ENCODE results near the gene MSANTD2. TPM values are rescaled to one million over a fixed set of nuclear protein-coding genes. Genes with fewer than 3 reads are reported as not detected.

Gene MSANTD2
- total RNA-seq, 2 experiments from 2014 or later, result 9.1 to 10.2 TPM

DNA sequence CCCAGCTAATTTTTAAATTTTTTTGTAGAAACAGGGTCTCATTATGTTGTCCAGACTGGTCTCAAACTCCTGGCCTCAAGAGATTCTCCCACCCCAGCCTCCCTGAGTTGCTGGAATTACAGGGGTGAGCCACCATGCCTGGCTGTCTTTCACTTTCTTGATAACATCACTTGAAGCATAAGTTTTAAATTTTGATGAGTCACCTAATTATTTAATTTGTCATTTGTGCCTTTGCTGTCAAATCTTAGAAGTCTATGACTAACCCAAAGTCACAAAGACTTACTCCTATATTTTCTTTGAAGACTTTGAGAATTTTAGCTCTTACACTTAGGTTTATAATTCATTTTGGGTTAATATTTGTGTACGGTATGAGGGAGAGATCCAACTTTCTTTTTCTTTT lies 14.5 kb upstream of the MSANTD2 start:
- no peaks in the 10 kb centered on the region for H3K9me3 Mint-ChIP-seq (ENCODE audit: insufficient read depth)
- H3K27ac Mint-ChIP-seq, result no peak overlapping the region
- ATAC-seq (no peak), DNase-seq (no peak)
- H3K4me1 Mint-ChIP-seq (ENCODE audit: low read depth), result no peaks in the 10 kb centered on the region
- H3K4me3 Mint-ChIP-seq, result no peak overlapping the region
- CTCF ChIA-PET, result interaction anchor here (1.9 kb wide), 1 partner anchor 21 kb away, joined by 8 read pairs; no protein-coding TSS in a partner anchor
- POLR2A ChIA-PET, result interaction anchor here (1.4 kb wide), 1 partner anchor 15 kb away, joined by 4 read pairs; the partner anchor contains the start of gene MSANTD2
- H3K36me3 Mint-ChIP-seq (ENCODE audit: low read depth), result no peaks in the 10 kb centered on the region
- H3K27me3 Mint-ChIP-seq (ENCODE audit: low read depth), result peaks cover 36% of the 10 kb centered on the region

GRCh38 chr11:124812876-124813275 lies 12.7 kb upstream of the MSANTD2 start:
- DNase-seq, result no peak
- Mint-ChIP-seq H3K9me3 (ENCODE audit: insufficient read depth) (no peaks in the 10 kb centered on the region), H3K36me3 (ENCODE audit: low read depth) (no peaks in the 10 kb centered on the region), H3K4me3 (no peak overlapping the region), H3K27ac (no peak overlapping the region), H3K4me1 (ENCODE audit: low read depth) (no peaks in the 10 kb centered on the region), H3K27me3 (ENCODE audit: low read depth) (peaks cover 27% of the 10 kb centered on the region)
- ChIA-PET POLR2A (no interaction called here), CTCF (interaction anchor here (1.6 to 1.9 kb wide), 2 partner anchors 19 to 143 kb away, joined by 6 to 8 read pairs; no protein-coding TSS in a partner anchor)
- no peak for ATAC-seq

DNA sequence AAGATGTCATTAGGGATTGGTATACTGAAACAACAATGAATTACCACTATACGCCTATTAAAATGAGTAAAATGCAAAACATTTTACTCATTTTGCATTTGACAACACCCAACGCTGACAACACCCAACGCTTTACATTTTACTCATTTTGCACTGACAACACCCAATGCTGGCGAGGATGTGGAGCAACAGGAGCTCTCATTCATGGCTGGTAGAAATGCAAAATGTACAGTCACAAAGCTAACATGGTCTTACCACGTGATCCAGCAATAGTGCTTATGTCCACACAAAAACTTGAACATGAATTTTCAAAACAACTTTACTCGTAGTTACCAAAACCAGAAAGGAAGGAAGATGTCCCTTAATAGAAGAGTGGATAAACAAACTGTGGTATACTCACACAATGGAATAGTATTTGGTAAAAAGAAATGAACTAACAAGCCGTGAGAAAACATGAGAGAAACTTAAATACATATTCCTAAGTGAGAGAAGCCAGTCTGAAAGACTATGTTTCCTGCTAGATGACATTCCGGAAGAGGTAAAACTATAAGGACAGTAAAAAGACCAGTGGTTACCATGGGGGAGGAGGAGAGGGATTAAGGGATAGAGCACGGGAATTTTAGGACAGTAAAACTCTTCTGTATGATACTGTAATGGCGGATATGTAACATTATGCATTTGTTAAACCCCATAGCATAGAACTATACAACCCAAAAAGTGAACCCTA lies 11.4 kb upstream of the MSANTD2 start:
- Mint-ChIP-seq H3K36me3 (ENCODE audit: low read depth) (no peaks in the 10 kb centered on the region), H3K9me3 (ENCODE audit: insufficient read depth) (no peaks in the 10 kb centered on the region), H3K4me1 (ENCODE audit: low read depth) (no peaks in the 10 kb centered on the region), H3K27me3 (ENCODE audit: low read depth) (peaks cover 28% of the 10 kb centered on the region), H3K27ac (no peak overlapping the region), H3K4me3 (no peak overlapping the region)
- no peak for ATAC-seq
- CTCF ChIA-PET, result no interaction called here
- no peak for DNase-seq
- POLR2A ChIA-PET, result no interaction called here

DNA sequence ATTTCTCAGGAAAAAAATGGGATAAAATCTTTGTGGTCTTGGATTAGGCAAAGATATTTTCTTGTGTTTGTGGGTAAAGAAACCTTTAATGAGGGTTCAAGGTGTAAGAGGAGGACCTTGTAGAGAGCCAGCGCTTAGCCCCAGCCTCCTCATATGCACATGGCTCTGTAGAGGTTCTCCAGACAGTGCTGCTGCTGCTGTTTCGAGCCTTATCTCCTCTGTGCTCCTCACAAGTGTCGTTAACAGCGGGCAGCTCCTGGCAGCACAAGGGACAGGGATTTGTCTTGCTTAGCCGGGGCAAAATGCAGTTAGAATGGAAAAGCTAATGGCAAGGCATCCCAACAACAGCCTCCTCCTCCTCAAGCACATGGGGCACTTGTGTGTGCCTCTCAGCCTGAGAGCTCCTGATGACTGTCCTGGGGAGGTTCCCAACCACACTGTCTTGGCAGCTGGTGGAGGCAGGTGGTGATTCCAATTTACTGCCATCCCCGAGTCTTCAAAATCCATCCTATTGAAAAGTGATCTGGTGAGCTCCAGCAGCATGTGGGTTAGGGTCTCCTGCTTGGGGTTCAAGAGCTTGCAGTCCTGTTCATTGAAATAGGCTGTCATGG lies 7.6 kb upstream of the MSANTD2 start:
- Mint-ChIP-seq H3K36me3 (ENCODE audit: low read depth) (no peaks in the 10 kb centered on the region), H3K27me3 (ENCODE audit: low read depth) (peaks cover 22% of the 10 kb centered on the region), H3K4me3 (no peak overlapping the region), H3K9me3 (ENCODE audit: insufficient read depth) (no peaks in the 10 kb centered on the region), H3K4me1 (ENCODE audit: low read depth) (no peaks in the 10 kb centered on the region), H3K27ac (no peak overlapping the region)
- CTCF ChIA-PET, result interaction anchor here (1.0 kb wide), 1 partner anchor 14 kb away, joined by 4 read pairs; no protein-coding TSS in a partner anchor
- no peak for DNase-seq
- POLR2A ChIA-PET, result no interaction called here
- no peak for ATAC-seq

- ChIA-PET POLR2A (no interaction called here), CTCF (interaction anchor here (1.0 kb wide), 1 partner anchor 14 kb away, joined by 4 read pairs; no protein-coding TSS in a partner anchor)
- no peaks in the 10 kb centered on the region for H3K4me1 Mint-ChIP-seq (ENCODE audit: low read depth)
- no peak for ATAC-seq
- H3K27me3 Mint-ChIP-seq (ENCODE audit: low read depth), result peaks cover 17% of the 10 kb centered on the region
- no peaks in the 10 kb centered on the region for H3K9me3 Mint-ChIP-seq (ENCODE audit: insufficient read depth)
- H3K27ac Mint-ChIP-seq, result no peak overlapping the region
- no peak overlapping the region for H3K4me3 Mint-ChIP-seq
- no peaks in the 10 kb centered on the region for H3K36me3 Mint-ChIP-seq (ENCODE audit: low read depth)
- no peak for DNase-seq
Measured at GRCh38 chr11:124807201-124807600, 7.0 kb upstream of the MSANTD2 start.

DNA sequence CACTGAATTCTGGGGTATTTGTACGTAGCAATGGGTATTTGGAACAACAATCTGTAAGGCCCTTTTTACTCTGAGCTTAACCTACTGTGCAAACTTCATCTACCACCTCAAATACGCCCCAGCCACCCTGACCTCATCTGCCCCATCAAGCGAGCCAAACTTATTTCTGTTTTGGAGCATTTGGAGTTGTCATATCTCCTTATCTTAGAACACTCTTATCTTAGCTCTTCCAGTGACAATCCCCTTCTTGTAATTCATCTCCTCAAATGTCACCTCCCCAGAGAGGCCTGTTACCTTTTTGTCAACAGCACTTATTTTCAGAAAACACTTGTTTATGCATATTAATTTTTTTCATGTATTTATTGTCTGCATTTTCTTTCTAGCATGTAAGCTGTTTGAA lies 4.7 kb upstream of the MSANTD2 start:
- Mint-ChIP-seq H3K4me1 (ENCODE audit: low read depth) (peaks cover 10% of the 10 kb centered on the region), H3K27me3 (ENCODE audit: low read depth) (peaks cover 17% of the 10 kb centered on the region), H3K27ac (no peak overlapping the region), H3K9me3 (ENCODE audit: insufficient read depth) (no peaks in the 10 kb centered on the region), H3K36me3 (ENCODE audit: low read depth) (no peaks in the 10 kb centered on the region), H3K4me3 (no peak overlapping the region)
- ChIA-PET POLR2A (no interaction called here), CTCF (interaction anchor here (0.9 to 3.2 kb wide), 5 partner anchors 11 to 72 kb away, joined by 3 to 11 read pairs (median 3); no protein-coding TSS in a partner anchor)
- DNase-seq, result no peak
- ATAC-seq, result no peak

DNA sequence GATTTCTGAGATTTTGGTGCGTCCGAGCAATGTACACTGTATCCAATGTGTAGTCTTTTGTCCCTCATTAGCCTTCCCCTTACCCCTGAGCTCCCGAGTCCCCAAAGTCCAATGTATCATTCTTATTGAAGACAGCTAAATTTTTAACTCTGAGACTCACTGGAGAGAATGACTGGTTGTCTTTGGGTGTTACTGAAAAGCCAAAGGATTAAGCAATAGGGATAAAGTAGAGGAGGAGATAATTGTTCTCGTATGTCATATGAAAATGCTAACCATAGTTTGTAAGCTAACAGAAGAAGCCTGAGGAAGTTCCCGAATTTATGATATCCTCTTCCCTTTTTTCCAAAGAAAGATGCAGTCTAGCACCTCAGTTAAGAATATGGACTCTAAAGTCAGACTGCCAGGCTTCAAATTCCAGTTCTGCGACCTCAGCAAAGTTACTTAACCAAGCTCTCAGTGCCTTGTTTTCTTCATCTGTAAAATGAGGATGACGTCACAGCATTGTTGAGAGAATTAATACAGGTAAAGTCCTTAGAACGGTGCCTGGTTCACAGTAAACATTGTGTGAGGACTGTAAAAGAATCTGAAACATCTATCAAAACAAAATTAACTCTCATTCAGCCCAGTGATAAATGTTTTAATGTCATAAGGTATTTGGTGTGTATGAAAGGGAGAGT lies 1.6 kb upstream of the MSANTD2 start:
- peaks cover 12% of the 10 kb centered on the region for H3K27me3 Mint-ChIP-seq (ENCODE audit: low read depth)
- peaks cover 26% of the 10 kb centered on the region for H3K4me1 Mint-ChIP-seq (ENCODE audit: low read depth)
- CTCF ChIA-PET, result interaction anchor here (0.8 to 5.6 kb wide), 10 partner anchors 9 to 131 kb away, joined by 3 to 47 read pairs (median 4); partner anchors contain the start of genes ESAM, SIAE and SPA17
- ATAC-seq, result no peak
- H3K9me3 Mint-ChIP-seq (ENCODE audit: insufficient read depth), result no peaks in the 10 kb centered on the region
- peak overlapping the region; percentile 28 for H3K4me3 Mint-ChIP-seq
- peaks cover 6% of the 10 kb centered on the region for H3K36me3 Mint-ChIP-seq (ENCODE audit: low read depth)
- DNase-seq, result no peak
- no peak overlapping the region for H3K27ac Mint-ChIP-seq
- POLR2A ChIA-PET, result no interaction called here

GRCh38 chr11:124801014-124801413 lies 808 bp upstream of the MSANTD2 start:
- POLR2A ChIA-PET, result interaction anchor here (1.2 to 3.6 kb wide), 3 partner anchors 21 to 178 kb away, joined by 3 to 19 read pairs (median 3); partner anchors contain the start of gene TBRG1

DNA sequence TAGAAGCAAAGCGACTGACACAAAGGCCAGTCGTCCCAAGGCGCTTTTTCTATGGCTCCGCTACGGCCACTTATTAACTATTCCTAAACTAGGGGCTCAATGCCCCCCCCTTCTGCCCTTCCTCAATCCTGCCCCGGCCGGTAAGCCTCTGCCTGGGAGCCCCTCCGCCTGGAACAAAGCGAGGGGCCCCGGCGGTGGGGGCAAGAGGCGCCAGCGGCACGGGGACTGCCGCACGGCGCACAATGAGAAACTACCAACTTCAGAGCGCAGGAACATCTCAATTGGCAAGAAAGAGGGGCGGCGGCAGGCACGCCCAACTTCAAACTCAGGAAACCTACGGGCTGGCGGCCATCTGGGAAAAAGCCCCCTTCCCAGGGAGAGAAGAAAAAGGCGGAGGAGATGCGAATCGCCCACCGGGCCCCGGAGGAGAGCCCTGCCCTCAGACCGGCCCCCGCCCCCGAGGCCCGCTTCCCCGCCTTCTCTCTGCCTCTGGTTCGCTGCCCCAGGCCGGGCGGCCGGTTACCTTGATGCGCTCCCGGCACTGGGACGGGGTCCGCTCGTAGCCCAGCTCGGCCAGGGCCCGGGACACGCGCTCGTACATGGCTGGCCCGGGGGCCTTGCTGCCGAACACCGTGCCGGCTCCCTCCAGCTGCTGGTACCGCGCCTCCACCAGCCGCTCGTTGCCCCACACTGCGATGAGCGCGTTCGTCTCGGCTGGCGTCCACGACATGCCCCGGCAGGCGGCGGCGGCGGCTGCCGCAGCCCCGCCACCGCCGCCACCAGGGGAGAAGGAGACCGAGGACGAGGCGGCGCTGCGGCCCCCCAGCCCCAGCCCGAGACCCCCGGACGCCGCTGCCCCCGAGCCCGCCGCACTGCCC lies 619 bp downstream of the MSANTD2 start:
- ChIA-PET POLR2A (interaction anchor here (0.9 to 3.6 kb wide), 11 partner anchors 9 to 176 kb away, joined by 3 to 19 read pairs (median 3); partner anchors contain the start of genes SIAE, SPA17 and TBRG1), CTCF (interaction anchor here (0.6 to 5.6 kb wide), 22 partner anchors 9 to 311 kb away, joined by 3 to 47 read pairs (median 6); partner anchors contain the start of genes ESAM, SIAE, SPA17 and TBRG1)
- no peaks in the 10 kb centered on the region for H3K9me3 Mint-ChIP-seq (ENCODE audit: insufficient read depth)

More at GRCh38 chr11:124801014-124801413, 808 bp upstream of the MSANTD2 start:
- Mint-ChIP-seq H3K9me3 (ENCODE audit: insufficient read depth) (no peaks in the 10 kb centered on the region), H3K27ac (peak overlapping the region; percentile 83), H3K27me3 (ENCODE audit: low read depth) (peaks cover 12% of the 10 kb centered on the region), H3K4me1 (ENCODE audit: low read depth) (peaks cover 26% of the 10 kb centered on the region), H3K4me3 (peak overlapping the region; percentile 78), H3K36me3 (ENCODE audit: low read depth) (peaks cover 6% of the 10 kb centered on the region)
- CTCF ChIA-PET, result interaction anchor here (0.8 to 5.6 kb wide), 10 partner anchors 8 to 131 kb away, joined by 3 to 47 read pairs (median 4); partner anchors contain the start of genes ESAM, SIAE and SPA17
- DNase-seq (no peak), ATAC-seq (no peak)

DNA sequence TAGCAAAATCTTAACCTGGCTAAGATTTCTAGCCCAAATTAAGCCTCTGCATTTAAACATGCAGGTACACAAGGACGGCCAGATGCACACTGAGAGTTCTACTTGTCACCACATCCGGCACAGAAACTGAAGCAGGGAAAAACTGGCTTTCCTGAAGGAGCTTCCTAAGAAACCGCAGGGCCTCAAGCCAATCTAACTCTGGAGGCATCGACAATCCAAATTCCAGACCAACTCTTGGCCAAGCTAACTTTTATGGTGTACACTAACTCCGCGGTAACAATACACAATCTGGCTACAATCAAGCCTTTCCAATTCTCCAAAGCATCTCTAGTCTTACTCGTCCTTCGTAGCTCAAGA lies 1.2 kb downstream of the MSANTD2 start:
- ChIA-PET POLR2A (interaction anchor here (1.1 to 3.6 kb wide), 6 partner anchors 15 to 176 kb away, joined by 3 to 19 read pairs (median 4); partner anchors contain the start of genes SIAE, SPA17 and TBRG1), CTCF (interaction anchor here (0.7 to 5.6 kb wide), 19 partner anchors 9 to 312 kb away, joined by 3 to 47 read pairs (median 4); partner anchors contain the start of genes ESAM, SIAE, SPA17 and TBRG1)
- H3K9me3 Mint-ChIP-seq (ENCODE audit: insufficient read depth), result no peaks in the 10 kb centered on the region
- peak overlapping the region; percentile 85 for H3K4me3 Mint-ChIP-seq
- no peak for ATAC-seq
- peak overlapping the region; percentile 93 for H3K27ac Mint-ChIP-seq
- peaks cover 9% of the 10 kb centered on the region for H3K27me3 Mint-ChIP-seq (ENCODE audit: low read depth)
- peaks cover 6% of the 10 kb centered on the region for H3K36me3 Mint-ChIP-seq (ENCODE audit: low read depth)
- no peak for DNase-seq
- peaks cover 26% of the 10 kb centered on the region for H3K4me1 Mint-ChIP-seq (ENCODE audit: low read depth)

More for the DNA sequence above, 619 bp downstream of the MSANTD2 start:
- H3K27me3 Mint-ChIP-seq (ENCODE audit: low read depth), result peaks cover 12% of the 10 kb centered on the region
- peak overlapping the region; percentile 85 for H3K4me3 Mint-ChIP-seq
- peak overlapping the region; percentile 93 for H3K27ac Mint-ChIP-seq
- peak; percentile 49 for DNase-seq
- H3K36me3 Mint-ChIP-seq (ENCODE audit: low read depth), result peaks cover 6% of the 10 kb centered on the region
- ATAC-seq, result peak; percentile 73
- H3K4me1 Mint-ChIP-seq (ENCODE audit: low read depth), result peaks cover 26% of the 10 kb centered on the region
